ENCODE measurements around the gene LIAS.

GRCh38 chr4:39451423-39452023 is 7.3 kb upstream of the LIAS start:
- TF ChIP-seq EZH2 (IDR thresholded peaks at IDR 0.05; ENCODE audit: insufficient read depth, poor library complexity, severe bottlenecking) (no peak), EZH2phosphoT487 (IDR thresholded peaks at IDR 0.05; ENCODE audit: insufficient read depth, low read depth) (no peak)

All from GM23248 (cell line).